ENCODE data around the gene TMTC3.
"Not testable (repeated sequence)": the region's sequence is repeated elsewhere in the genome, so short reads cannot be mapped to it uniquely, and the experiment has no call there.

TMTC3 gene

DNA sequence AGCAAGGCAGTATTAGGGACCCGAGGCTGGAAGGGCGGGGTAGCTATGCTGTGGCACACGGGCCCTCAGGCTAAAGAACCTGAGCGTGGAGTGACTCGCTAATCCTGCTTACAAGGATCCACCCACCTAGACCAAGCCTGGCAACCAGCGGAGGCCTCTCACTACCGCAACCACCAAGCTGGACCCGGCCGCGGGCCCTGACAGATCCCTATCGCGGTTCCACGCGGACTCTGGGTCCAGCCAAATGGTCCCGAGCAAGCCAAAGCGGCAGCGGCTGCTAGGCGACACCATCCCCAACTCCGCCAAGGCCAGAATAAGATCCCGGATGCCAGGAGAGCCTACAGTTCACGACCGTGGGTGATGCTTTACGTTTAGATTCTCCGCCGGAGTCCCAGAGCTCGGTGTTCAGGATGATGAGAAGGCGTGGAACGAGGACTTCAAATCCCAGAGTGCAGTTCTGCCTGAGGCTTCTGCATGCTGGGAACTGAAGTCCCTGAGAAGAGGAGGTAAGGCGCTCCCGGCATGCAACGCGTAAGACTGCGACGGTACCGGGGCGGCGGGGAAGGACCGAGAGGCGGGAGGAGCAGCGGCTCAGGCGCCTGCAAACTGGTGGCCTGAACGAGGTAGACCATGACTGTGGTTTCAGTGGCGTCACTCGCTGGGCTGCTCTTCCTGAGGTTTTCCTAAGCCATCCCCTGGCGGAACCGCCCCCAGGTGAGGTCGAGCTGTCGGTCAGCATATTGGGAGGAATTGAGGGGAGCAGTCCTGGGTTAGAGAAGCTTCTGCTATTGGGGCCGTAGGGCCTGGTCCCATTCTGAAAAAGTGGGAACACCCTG is at the start of gene TMTC3, which contains the start of gene CEP290:
TSS of gene TMTC3 (plus strand) at position 534 of the 836 bp plus-strand sequence. CDS start 6,009 bp downstream, outside the sequence.
TSS of gene CEP290 (minus strand) at position 315 of the 836 bp plus-strand sequence. CDS start 781 bp downstream, outside the sequence.
- peak; percentile 99 for DNase-seq (ENCODE audit: low read depth)

DNA sequence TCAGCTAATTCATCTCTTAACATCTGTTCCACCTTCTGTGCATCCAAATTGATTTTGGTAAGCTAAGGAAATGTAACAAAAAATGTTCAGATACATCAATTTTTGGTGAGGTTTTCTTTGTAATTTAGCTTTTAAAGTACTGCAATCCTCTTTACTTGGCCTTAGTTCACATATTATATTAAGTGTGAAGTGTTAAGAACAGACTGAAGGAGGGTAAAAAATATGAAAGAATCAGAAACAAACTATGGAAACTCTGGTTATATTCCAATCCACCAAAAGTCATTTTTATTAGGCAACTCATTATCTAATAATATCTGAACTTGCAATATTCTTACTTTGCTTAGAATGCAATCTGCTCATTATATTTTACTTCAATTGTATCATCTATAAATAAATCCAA is 49.3 kb upstream of the TMTC3 start:
- no peak for DNase-seq (ENCODE audit: low read depth)

DNA sequence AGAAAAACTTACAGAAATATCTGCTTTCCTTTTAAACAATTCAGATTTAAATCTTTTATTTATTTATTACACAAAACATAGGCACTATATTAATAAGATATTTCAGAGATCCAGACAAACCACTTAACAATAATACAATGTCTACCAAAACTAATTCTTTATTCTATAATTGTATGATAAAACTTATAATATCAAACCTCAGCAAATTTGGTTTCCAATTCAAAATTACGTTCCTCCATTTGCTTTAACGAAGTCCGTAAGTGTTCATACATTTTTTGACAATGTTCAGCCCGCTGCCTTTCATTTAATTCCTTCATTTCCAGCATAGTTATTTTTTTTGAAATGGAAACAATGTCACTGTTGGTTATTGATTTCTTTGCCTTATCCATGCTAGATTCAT is 48.5 kb upstream of the TMTC3 start:
- DNase-seq (ENCODE audit: low read depth), result no peak

DNA sequence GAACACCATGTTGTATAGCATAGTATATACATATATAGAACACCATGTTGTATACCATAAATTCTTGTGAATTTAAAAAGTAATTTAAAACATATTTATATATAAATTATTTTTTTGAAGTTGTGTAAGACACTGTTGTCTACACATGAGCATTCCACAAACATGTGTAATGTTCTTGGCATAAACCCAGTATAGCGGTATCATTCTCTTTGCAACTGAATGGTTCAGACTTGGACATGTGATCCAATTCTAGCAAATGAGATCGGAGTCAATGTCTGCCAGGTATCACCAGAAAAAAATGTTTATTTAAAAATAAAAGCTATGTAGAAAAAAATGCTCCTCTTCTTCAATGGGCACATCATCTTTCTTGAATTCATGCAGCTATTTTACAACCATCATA is 34.1 kb upstream of the TMTC3 start:
- no peak for DNase-seq (ENCODE audit: low read depth)

DNA sequence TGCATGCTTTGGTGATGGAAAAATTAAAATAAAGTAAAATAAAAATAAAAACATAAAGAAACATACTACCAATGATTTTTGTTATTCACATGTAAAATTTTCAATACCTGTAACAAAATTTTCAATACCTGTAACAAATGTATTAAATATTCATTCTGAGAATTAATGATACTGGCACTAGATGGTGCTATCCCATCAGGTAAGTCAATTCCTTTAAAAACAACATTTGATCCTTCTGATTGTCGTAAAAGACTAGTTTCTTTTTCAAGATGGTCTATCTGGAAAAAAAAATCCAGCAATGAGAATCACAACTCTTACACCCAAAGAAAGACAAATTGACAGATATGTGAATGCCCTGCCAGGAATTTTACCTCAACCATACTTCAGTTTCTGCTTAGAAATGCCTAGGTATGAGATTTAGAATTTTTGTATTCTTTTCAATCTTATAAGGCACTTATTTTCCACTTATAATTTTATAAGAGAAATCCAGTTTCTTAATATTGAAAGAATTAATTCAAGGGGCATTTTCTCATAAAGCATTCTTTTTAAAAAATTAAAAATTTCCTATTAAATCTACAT is 30.9 kb upstream of the TMTC3 start:
- DNase-seq (ENCODE audit: low read depth), result no peak

DNA sequence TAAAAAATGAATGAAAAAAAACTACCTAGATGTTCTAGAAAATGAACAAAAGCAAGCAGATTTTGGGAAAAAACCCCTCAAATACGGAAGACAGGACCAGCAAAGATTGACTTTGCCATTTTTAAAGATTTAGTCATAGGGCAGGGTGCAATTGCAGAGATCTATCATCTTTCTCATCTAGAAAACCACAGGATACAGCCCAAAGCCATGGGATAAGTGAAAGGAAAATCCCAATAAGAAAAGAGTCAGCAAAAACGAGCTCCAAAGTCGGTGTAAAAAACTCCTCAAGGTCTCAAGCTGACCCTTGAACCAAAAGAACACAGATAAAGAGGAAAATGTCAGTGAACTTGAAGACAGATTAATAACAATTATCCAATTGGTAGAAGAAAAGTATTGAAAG is 28.2 kb upstream of the TMTC3 start:
- no peak for DNase-seq (ENCODE audit: low read depth)

DNA sequence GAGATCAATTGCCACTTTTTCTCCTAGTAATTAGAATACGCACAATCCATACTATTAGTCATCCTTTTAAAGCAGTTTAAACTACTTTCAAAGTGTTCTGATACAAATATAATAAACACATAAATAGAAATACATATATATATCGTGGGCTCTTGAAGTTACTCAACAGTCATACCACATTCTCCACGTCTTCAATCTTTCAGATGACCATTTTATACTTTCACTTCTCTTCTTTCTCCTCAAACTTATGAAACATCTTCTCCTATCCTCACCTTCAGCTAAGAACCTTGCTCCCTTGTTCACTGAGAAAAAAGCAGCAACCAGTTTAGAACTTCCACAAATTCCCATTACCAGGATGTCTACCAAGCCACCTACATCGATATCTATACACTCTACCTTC is 19.4 kb upstream of the TMTC3 start:
- DNase-seq (ENCODE audit: low read depth), result no peak

DNA sequence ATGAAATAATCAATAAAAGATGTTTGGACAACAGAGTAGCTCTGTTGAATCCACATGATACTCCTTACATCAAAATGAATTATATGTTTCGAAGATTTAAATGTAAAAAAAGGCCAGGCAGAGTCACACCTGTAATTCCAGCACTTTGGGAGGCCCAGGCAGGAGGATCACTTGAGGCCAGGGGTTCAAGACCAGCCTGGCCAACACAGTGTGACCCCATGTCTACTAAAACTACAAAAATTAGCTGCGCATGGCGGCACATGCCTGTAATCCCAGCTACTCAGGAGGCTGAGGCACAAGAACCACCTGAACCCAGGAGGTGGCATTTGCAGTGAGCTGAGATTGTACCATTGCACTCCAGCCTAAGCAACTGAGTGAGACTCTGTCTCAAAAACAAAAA is 15.0 kb upstream of the TMTC3 start:
- DNase-seq (ENCODE audit: low read depth), result no peak

DNA sequence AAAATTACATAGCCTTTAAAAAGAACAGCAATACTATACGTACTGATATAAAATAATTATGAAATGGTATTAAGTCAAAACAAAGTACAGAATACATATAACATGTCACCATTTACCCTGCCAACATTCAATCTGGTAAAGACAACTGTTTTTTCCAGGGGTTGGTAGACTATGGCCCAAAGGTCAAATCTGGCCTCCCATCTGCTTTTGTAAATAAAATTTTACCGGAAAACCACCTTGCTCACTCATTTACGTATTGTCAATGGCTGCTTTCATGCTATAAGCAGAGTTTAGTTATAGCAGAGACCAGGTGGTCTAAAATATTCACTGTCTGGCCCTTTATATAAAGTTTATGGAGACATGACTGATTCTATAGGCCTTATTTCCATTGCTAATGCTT is 14.3 kb upstream of the TMTC3 start:
- no peak for DNase-seq (ENCODE audit: low read depth)

DNA sequence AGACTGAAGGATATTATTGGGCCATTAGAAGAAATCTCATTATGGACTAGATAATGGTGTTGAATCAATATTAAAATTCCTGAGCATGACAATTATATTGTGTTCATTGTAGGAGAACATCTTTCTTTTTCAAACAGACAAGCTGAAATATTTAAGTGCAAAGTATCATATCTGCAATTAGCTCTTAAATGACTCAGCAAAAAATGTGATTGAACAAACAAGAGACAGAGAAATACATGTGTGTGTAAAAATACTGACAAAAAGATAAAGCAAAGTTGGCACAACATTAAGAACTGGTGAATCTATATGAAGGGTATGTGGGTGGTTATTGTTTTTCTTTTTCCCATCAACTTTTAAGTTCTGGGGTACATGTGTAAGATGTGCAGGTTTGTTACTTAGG is 9.7 kb upstream of the TMTC3 start:
- no peak for DNase-seq (ENCODE audit: low read depth)

DNA sequence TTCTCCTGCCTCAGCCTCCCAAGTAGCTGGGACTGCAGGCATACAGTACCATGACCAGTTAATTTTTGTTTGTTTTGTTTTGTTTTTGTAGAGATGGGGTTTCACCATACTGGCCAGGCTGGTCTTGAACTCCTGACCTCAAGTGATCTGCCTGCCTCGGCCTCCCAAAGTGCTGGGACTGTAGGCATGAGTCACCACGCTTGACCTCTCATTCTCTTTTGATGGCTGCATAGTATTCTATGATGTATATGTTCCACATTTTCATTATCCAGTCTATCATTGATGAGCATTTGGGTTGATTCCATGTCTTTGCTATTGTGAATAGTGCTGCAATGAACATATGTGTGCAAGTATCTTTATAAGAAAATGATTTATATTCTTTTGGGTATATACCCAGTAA is 8.9 kb upstream of the TMTC3 start:
- not testable (repeated sequence) for DNase-seq (ENCODE audit: low read depth)

DNA sequence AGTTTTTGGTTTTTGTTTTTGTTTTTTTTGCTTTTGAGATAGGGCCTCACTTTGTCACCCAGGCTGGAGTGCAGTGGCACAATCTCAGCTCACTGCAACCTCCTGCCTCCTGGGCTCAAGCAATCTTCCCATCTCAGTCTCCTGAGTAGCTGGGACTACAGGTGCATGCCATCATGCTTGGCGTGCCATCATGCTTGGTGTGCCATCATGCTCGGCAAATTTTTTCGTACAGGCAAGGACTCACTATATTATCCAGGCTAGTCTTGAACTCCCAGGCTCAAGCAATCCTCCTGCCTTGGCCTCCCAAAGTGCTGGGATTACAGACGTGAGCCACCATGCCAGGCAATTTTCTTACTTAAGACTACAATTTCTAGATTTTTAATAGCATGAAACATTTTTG is 2.4 kb upstream of the TMTC3 start:
- DNase-seq (ENCODE audit: low read depth), result not testable (repeated sequence)

DNA sequence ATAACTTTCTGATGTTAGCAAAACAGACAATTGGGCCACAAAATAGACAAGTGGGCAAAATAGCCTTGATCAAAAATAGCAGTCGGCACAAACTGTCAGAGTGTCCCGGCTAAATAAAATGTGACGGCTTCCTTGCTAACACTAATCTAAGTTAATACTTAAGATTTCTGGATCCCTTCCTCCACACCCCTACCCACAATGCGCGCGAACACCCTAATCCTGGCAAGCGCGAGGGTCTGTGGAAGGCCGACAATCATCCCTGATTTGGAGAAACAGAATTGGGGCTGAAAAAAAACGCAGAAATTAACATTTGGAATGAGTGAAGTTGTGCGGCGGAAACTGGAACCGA is 708 bp upstream of the TMTC3 start:
- no peak for DNase-seq (ENCODE audit: low read depth)

DNA sequence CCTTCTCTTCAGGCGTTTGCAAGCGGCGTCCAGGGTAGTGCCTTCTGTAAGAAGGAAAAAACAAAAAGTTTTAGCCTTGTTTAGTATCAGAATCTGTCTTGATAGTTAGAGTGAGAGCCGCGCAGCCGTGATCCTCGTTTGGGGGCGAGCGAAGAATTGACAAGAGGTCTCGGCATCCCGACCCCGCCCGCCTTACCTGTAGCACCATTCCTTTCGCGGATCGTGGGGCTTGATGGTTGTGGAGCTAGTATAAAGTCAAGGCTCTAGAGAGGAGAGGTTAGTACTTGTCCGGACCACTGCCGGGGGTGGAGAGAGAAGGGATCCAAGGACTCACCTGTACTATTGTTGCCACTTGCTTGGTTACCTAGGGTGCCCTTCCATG is 494 bp downstream of the TMTC3 start:
- DNase-seq (ENCODE audit: low read depth), result no peak

DNA sequence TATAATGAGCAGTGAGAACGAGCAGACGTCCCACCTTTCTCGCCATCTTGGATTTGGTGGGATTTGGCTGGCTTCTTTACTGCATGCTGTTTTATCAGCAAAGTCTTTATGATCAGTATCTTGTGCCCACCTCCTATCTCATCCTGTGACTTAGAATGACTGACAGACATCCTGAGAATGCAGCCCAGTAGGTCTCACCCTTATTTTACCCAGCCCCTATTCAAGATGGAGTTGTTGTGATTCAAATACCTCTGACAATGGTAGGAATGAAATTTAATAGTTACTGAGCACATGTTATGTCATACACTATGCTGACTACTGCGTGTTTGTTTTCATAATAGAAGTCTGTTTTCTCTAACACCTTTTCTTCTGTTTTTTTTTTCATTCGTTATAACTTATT is 1.9 kb downstream of the TMTC3 start:
- no peak for DNase-seq (ENCODE audit: low read depth)

DNA sequence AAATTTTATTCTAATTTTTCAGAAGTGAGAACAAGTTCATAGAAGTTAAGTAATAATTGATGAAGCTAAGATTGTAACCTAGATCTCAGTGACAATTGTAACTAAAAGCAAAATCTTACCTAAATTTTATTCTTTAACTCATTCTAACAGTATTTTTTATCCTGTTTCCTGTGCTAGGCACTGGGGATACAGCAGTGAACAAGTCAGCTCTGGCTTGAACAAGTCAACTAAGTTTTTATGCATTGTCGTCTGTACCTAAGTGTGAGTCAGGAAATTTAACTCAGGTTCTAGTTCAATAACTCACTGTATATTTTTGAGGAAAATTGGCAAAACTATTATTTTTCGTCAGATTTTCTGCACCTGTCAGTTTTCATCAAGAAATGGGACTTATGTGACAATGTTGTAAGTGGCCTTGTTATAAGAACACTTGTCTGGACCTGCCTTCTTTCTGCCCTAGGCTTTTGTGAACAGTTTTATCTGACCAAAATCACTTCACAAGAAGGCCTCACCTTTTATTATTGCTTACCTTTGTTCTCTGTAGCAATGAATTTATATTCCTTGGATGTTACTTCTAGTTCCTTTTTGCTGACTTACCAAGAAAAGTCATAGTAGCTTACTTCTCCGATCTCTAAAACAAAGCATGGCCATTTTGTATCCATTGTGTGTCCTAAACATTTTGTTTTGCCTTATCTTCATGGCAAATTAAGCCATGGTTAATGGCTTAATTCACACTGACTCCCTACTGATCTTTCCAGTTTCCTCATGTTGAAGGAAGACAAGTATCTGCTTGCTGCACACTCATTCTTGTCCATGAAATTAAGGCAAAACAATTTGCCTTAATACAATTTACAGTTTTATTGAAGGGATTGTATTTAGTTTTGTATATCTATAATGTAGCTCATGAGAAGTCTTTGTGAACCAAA is 2.7 kb downstream of the TMTC3 start:
- no peak for DNase-seq (ENCODE audit: low read depth)

DNA sequence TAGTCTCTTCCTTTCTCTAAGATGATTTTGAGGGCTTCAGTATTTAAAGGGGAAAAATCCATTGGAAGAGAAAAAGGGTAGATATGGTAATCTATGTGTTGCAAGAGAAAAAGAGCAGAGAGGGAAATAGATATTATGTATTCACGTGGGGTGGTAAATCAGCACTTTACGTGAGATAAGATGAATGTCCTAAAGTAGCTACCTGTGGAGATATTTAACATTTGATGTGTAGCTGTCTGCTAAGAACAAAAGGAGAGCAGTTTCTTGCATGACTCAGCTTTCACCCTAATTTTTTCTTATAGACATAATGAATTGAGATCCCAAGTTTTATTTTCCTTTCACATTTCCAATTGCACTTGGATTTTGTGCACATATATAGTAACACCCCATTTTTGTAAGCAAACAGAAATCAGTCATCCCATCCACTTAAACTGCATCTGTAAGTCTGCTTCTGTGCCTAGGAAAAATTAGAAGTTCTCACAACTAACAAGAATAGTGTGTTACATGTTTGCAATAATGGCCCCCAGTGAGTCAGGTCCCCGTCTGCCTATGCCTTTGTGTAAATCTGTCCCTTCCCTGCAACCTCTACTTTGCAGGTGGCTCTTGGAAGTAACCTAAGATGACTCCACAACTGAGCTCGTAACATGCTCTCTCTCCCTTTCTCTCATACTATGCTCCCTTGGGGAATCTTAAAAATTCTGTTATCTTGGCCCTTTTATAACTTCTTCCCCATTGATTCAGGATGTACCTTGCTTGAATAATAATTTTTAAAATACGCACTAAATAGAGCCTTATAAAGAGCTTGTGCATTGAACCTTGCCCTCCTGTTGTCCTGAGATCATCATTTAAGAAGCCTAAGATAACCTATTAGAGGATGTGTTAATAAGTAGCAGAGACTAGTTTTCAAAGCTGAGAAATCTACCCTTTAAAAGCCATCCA is 3.7 kb downstream of the TMTC3 start:
- no peak for DNase-seq (ENCODE audit: low read depth)

DNA sequence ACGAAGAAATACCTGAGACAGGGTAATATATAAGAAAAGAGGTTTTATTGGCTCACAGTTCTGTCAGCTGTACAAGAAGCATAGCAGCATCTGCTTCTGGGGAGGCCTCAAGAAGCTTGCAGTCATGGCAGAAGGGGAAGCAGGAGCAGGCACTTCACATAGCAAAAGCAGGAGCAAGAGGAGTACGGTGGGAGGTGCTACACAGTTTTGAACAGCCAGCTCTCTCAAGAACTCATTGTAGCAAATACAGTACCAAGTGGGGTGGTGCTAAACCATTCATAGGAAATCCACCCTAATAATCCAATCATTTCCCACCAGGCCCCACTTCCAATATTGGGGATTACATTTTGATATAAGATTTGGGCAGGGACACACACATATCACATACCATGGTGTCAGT is 8.0 kb downstream of the TMTC3 start:
- DNase-seq (ENCODE audit: low read depth), result no peak

DNA sequence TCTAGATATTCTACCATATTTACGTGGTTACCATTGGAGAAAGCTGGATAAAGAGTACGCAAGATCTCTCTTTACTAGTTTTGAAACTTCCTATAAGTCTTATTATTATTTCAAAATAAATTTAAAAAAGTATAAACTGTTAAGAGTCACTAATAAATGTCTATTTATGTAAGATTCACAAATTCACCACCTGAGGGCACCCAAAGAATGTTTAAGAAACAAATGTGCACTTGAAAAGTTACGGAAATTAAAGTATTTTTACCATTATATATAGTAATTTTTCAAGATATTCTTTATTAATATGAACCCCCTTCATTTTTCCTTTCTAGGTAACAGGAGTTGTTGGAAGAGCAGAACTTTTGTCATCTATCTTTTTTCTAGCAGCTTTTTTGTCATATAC is 11.9 kb downstream of the TMTC3 start:
- DNase-seq (ENCODE audit: low read depth), result no peak

DNA sequence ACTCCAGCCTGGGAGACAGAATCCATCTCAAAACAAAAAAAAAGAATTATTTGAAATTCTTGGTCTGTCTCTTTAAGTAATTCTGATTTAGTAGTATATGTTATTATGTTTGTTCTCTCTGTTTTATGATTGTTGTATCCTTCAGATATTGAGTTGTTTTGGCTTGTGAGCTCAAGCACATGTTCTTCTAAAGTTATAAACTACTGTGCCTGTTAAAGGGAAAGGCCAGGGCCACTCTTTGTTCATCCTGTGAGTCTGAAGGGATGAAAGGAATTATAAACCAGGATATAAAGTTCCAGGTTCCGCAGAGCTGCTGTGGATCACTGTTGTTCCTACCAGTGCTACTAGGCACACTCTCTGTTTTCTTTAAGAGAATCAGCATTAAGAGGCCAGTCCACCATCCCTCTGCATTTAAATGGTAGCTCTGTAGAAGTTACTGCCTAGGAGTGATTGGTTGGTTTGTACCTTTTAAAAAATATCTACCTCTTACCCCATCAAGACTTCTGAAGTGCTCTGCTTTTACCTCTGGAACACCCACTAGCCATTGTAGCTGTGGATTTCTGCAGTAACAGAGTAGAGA is 14.1 kb downstream of the TMTC3 start:
- DNase-seq (ENCODE audit: low read depth), result no peak

DNA sequence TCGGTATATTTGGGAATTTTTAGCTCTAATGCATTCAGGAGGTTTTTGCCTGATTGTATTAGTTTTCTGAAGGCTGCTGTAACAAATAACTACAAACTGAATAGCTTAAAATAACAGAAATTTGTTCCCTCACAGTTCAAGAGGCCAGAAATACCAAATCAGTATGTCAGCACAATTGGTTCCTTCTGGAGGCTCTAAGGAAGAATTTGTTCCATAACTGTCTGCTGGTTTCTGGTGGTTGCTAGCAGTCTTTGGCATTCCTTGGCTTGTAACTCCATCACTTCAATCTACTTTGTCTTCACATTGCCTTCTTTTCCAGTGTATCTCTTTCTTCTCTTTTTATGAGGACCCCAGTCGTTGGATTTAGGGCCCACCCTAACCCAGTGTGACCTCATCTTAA is 21.3 kb downstream of the TMTC3 start:
- DNase-seq (ENCODE audit: low read depth), result no peak
